ENCODE data around the gene RGS5. TPM values are rescaled to one million over a fixed set of nuclear protein-coding genes. Genes with fewer than 3 reads are reported as not detected.

The RGS5 gene, protein sequence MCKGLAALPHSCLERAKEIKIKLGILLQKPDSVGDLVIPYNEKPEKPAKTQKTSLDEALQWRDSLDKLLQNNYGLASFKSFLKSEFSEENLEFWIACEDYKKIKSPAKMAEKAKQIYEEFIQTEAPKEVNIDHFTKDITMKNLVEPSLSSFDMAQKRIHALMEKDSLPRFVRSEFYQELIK
- total RNA-seq = 21.0 and 26.2 TPM in 2 replicates

DNA sequence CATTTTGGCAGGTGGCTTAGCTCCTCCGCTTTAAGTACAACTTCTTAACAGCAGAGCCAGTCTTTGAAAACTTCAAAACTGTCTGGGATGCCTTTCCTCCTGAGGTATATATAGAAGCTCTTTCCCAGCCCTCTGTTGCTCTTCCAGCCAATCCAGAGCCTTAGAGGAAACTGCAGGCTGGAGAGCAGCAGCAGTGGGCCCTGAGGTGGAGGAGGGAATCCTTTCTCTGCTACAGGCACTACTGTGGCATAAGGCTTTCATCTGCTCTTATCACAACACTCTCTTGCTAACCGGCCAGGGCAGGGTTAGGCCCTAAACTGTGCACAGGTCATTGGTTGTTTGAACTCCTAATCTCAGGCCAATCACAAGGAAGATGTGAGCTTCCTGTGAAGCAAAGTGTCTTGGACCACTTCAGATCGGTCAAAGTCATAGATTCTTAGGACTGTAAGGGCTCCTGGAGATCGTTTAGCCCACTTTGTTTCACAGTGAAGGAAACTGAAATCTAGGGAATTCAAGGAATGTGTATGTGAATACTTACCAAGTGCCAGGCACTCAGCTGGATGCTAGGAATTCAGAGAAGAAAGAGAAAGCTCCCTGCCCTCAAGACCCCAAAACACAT lies at the start of gene RGS5:
TSS of gene RGS5 (minus strand) at position 84 of the 619 bp plus-strand sequence. CDS start at position 3, 81 bp downstream.

Other genes starting within 250 kb of the RGS5 start
- gene RGS4, start 133.6 kb downstream of the RGS5 start, total RNA-seq = 140 and 418 TPM in 2 replicates
- gene NUF2, start 119.0 kb upstream of the RGS5 start, total RNA-seq = 36.8 and 56.4 TPM in 2 replicates

Data from thoracic aorta endothelial cell (primary cell).